Omental fat pad (tissue), 4 donors: Measurements from ENCODE around the gene BCAT1. TPM values are rescaled to one million over a fixed set of nuclear protein-coding genes. Genes with fewer than 3 reads are reported as not detected.

Source experiments
- ATAC-seq: fragments of 150-250 bp; one replicate; pipeline ENCODE4 v1.9.1; 2016; ENCODE audit warnings: mild to moderate bottlenecking, moderate library complexity; ENCODE audit not compliant: low FRiP score
- DNase-seq: peaks from one replicate; pipeline ENCODE4 v3.0.0-alpha.2; 2019; ENCODE audit warnings: low spot score
- total RNA-seq, 4 donors: library from RNA; depleted of rRNA; stranded (reverse); fragments of >200 nt; gene quantifications; one replicate each; pipeline ENCODE4 v1.1.0, GENCODE V29; 2016
- TF ChIP-seq, protein P1 (sequence below), 3 donors: fragments of 450-650 bp; IDR thresholded peaks; one replicate each; pipeline ENCODE4 v1.5.1; 2016 to 2017; ENCODE audit warnings: antibody characterized with exemption in 3 of 3, mild to moderate bottlenecking in 3 of 3, moderate library complexity in 2 of 3

The BCAT1 gene
- total RNA-seq, 4 donors from 2014 or later = 33.7 to 53.4 (median 44.4) TPM

DNA sequence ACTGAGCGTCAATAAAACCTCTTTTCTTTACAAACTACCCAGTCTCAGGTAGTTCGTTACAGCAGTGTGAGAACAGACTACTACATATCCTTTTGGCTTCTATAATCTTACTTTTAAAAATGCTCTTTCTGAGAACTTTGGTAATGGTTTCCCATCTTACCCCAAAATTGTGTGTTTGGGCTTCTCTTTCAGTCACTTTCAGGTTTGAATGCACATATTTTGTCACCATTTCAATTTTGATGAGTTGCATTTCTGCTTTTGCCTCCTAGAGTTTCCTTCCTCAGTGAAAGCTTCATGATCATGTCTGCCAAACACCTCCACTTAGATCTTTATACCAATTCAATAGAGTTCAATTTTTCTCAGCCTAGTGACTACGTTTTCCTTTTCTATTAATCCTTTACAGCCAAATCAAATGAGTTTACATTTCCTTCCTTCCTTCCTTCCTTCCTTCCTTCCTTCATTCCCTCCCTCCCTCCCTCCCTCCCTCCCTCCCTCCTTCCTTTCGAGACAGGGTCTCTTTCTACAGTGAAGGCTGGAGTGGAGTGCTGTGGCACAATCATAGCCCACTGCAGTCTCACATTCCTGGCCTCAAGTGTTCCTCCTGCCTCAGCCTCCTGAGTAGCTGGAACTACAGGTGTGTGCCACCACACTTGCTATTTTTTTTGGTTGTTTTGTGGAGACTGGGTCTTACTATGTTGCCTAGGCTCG is 124.9 kb downstream of the BCAT1 start:
- TF ChIP-seq, protein P1, sequence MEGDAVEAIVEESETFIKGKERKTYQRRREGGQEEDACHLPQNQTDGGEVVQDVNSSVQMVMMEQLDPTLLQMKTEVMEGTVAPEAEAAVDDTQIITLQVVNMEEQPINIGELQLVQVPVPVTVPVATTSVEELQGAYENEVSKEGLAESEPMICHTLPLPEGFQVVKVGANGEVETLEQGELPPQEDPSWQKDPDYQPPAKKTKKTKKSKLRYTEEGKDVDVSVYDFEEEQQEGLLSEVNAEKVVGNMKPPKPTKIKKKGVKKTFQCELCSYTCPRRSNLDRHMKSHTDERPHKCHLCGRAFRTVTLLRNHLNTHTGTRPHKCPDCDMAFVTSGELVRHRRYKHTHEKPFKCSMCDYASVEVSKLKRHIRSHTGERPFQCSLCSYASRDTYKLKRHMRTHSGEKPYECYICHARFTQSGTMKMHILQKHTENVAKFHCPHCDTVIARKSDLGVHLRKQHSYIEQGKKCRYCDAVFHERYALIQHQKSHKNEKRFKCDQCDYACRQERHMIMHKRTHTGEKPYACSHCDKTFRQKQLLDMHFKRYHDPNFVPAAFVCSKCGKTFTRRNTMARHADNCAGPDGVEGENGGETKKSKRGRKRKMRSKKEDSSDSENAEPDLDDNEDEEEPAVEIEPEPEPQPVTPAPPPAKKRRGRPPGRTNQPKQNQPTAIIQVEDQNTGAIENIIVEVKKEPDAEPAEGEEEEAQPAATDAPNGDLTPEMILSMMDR (IDR thresholded peaks at IDR 0.05) = no peak
- no peak for DNase-seq
- ATAC-seq = no peak

DNA sequence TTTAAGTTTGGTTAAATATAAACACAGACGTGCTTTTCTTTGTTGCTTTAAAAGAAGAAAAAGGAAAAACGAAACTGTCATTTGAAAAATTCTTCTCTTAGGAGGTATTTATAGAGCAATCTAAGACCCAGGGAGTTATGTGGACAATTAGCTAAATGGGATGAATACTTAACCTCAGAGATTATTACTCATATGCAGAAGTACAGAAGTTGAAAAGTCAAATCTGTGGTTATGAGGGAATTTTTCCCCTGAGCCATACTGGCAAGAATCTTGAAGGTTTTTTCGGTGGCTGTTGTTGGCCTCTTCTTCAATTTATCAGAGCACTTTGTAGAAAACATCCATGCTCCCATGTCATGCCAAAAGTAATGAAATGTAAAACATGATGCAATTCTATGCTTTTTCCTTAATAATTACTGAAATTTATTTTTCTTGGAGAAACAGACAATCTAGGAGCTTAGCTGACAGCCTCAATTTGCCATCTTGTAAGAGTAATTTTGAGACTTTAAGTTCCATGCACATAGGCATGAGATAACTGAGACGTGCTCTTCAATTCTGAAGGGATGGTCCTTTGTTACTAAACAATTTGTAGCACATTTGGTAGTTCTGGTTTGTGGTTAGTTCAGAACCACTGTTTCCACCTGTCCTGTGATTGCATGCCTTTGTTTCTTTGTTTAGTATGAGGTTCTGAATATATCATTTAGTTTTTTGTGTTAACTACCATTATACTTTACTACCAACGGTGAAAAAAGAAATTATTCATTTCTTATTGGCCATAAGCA is 126.6 kb downstream of the BCAT1 start:
- ATAC-seq (no peak), DNase-seq (no peak)
- TF ChIP-seq, protein P1 (IDR thresholded peaks at IDR 0.05) = no peak

DNA sequence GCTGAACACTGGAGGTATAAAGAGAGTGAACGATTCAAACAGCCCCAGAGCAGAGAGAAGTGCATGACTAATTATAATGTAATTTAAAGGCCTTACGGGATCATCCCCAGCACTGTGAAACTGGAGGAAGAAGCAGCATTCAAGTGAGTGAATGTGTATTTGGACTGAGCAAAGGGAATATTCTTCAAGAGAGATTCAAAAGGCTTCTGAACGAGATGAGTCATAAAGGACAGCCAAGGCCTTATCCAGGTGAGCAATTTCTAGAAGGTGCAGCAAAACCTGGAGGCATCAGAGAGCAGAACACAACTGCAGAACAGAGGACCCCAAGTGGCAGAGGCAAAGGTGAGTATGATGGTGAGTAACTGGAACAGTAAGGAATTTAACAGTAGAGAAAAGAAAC is 127.2 kb downstream of the BCAT1 start:
- TF ChIP-seq, protein P1 (IDR thresholded peaks at IDR 0.05) = no peak
- ATAC-seq (no peak), DNase-seq (no peak)

DNA sequence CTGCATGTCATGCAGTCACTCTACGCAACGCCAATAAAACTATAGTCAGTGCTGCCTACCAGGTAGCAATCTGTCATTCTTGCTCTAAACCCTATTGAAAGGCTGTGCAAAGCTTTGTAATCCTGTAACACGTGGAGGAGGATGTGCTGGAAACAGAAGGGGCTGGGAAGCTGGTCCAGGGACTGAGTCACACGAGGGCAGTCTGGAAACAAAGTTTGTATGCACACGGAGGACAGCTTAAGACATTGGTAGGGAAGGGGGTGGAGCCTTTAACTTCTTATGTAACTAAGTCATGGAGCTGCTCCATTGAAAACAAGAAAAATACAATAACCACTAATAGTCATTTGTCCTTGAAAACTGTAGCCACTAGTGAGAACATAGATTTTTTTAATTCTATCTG is 128.0 kb downstream of the BCAT1 start:
- ATAC-seq (no peak), DNase-seq (no peak)
- TF ChIP-seq, protein P1 (IDR thresholded peaks at IDR 0.05) = no peak

DNA sequence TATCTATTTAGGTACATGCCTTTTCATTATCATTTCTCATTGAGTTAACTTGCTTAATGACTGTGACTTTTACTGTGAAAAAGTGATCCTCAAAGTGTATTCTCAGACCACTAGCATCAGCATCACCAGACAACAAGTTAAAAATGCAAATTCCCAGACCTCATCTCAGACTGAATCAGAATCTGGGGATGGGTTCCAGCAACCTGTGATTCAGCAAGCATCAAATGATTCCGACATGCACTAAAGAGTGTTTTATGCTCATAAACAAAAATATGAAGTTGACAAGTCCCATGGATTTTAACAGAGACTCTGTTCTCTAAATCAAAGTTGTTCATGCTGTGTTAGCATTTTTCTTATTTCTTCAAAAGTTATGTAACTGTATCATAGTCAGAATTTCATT is 130.6 kb downstream of the BCAT1 start:
- DNase-seq (no peak), ATAC-seq (no peak)
- TF ChIP-seq, protein P1 (IDR thresholded peaks at IDR 0.05) = no peak

DNA sequence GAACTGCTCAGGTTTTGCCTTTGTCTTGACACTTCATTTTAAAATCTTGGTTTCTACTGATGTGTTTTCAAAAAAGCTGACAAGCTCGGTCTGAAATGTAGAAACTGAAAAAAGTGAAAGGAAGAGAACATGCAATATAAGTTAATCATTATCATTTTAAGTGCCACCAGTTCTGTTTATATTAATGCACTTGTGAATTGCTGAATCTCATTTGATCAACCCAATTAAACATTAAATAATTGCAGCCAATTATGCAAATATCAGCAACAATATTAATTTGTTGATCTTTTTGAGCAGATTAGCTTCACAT is 133.8 kb downstream of the BCAT1 start:
- TF ChIP-seq, protein P1 (IDR thresholded peaks at IDR 0.05) = no peak
- no peak for ATAC-seq
- no peak for DNase-seq
